ENCODE measurements around the gene MGAT5B.

- TF ChIP-seq CTCF (IDR thresholded peaks at IDR 0.05) (no peak), POLR2A (IDR thresholded peaks at IDR 0.05) (no peak)
Measured at GRCh38 chr17:76843703-76844484, 24.3 kb upstream of the MGAT5B start.
